HepG2 (cell line): Measurements from ENCODE around the gene MYO1B. TPM values are rescaled to one million over a fixed set of nuclear protein-coding genes. Genes with fewer than 3 reads are reported as not detected.

Experiments used
- ARNTL ChIP-seq: sonication (generic); formaldehyde crosslinking; IDR thresholded peaks from 2 replicates; pipeline ENCODE4 v1.4.0; 2020; ENCODE audit warnings: mild to moderate bottlenecking, missing genetic modification reagents
- HNRNPK ChIP-seq: fragments of 200-400 bp; formaldehyde crosslinking; IDR thresholded peaks from 2 replicates; pipeline ENCODE4 v1.6.1; 2018; ENCODE audit warnings: low read length, low read depth, moderate library complexity, mild to moderate bottlenecking; ENCODE audit not compliant: poor library complexity, severe bottlenecking
- NR2C2 ChIP-seq: sonication (generic); formaldehyde crosslinking; IDR thresholded peaks from 2 replicates; pipeline ENCODE4 v1.4.0; 2020; ENCODE audit warnings: missing genetic modification reagents, mild to moderate bottlenecking, moderate library complexity, borderline replicate concordance
- PRPF4 ChIP-seq: fragments of 200-400 bp; formaldehyde crosslinking; IDR thresholded peaks from 2 replicates; pipeline ENCODE4 v1.6.1; 2016; ENCODE audit warnings: low read length, low read depth; ENCODE audit not compliant: poor library complexity, severe bottlenecking
- SAP130 ChIP-seq: IDR thresholded peaks from 2 replicates; pipeline ENCODE4 v1.6.1; 2016; ENCODE audit warnings: low read depth
- SIX1 ChIP-seq: sonication (generic); formaldehyde crosslinking; IDR thresholded peaks from 2 replicates; pipeline ENCODE4 v1.4.0; 2020; ENCODE audit warnings: missing genetic modification reagents, borderline replicate concordance
- ZNF34 ChIP-seq: sonication (generic); formaldehyde crosslinking; IDR thresholded peaks from 2 replicates; pipeline ENCODE4 v1.4.0; 2020; ENCODE audit warnings: mild to moderate bottlenecking, missing genetic modification reagents, borderline replicate concordance
- polyA plus RNA-seq, 8 experiments: library from polyadenylated mRNA; depleted of rRNA in 3 of 8; stranded (reverse) in 7 of 8; unstranded in 1 of 8; fragments of >200 nt; fragmentation: Illumina TruSeq in 4 of 8; extraction: Trizol in 4 of 8; gene quantifications; 2 replicates each; pipeline versions ENCODE4 v1.2.1 to v1.2.3, GENCODE V29; 2011 to 2016; ENCODE audit warnings: low read depth in 4 of 8, missing spikeins in 1 of 8, mixed read lengths in 1 of 8; ENCODE audit not compliant: insufficient read depth in 1 of 8
- total RNA-seq, 5 experiments: library from RNA; depleted of rRNA; stranded (reverse); fragments of >200 nt; fragmentation: Illumina TruSeq; extraction: Trizol; gene quantifications; 2 replicates each; pipeline ENCODE4 v1.2.3, GENCODE V29; 2016; ENCODE audit warnings: low read depth in 1 of 5
- TF ChIP-seq, protein P1 (sequence below): sonication (generic); formaldehyde crosslinking; IDR thresholded peaks from 2 replicates; pipeline ENCODE4 v1.4.0; 2020; ENCODE audit warnings: mild to moderate bottlenecking, missing genetic modification reagents
- TF ChIP-seq, protein P2 (sequence below): sonication (generic); formaldehyde crosslinking; IDR thresholded peaks from 2 replicates; pipeline ENCODE4 v1.5.0; 2020; ENCODE audit warnings: mild to moderate bottlenecking, missing genetic modification reagents, moderate library complexity
- TF ChIP-seq, protein P3 (sequence below): IDR thresholded peaks from 2 replicates; pipeline ENCODE4 v1.6.1; 2016; ENCODE audit warnings: missing compliant biosample characterization, missing genetic modification reagents, borderline replicate concordance
- TF ChIP-seq, protein P4 (sequence below): sonication (generic); formaldehyde crosslinking; IDR thresholded peaks from 2 replicates; pipeline ENCODE4 v1.5.0; 2020; ENCODE audit warnings: mild to moderate bottlenecking, missing genetic modification reagents, borderline replicate concordance
- TF ChIP-seq, protein P5 (sequence below): sonication (generic); formaldehyde crosslinking; IDR thresholded peaks from 2 replicates; pipeline ENCODE4 v1.8.1; 2023; ENCODE audit warnings: mild to moderate bottlenecking, missing genetic modification reagents
- TF ChIP-seq, protein P6 (sequence below): fragments of 450-650 bp; IDR thresholded peaks from 2 replicates; pipeline ENCODE4 v1.6.1; 2016
- TF ChIP-seq, protein P7 (sequence below): sonication (generic); formaldehyde crosslinking; IDR thresholded peaks from 2 replicates; pipeline ENCODE4 v1.8.0; 2023; ENCODE audit warnings: mild to moderate bottlenecking, missing genetic modification reagents

Gene MYO1B
- total and polyA plus RNA-seq, 2 of the 13 experiments (the other 11 are each of a cell fraction or from before 2014, with no cell fraction given) = 36.9 to 89.8 TPM

DNA sequence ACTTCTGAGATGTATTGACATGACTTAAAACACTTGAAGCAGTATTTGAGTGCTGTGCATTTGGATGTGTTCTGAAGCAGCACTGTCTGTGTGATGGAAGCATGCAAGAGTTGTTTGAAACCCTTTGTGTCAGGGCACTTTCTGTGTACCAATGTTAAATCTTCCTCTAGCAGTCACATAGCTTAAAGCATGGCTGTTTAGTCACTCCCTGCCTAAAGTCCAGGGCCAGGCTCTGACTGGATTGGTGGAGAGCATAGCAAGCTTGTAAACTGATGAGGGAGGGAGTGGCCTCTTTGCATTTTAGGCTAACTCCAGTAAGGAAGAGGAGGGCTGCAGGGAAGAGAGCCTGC is 73.5 kb downstream of the MYO1B start (continued):
- TF ChIP-seq, protein P1, sequence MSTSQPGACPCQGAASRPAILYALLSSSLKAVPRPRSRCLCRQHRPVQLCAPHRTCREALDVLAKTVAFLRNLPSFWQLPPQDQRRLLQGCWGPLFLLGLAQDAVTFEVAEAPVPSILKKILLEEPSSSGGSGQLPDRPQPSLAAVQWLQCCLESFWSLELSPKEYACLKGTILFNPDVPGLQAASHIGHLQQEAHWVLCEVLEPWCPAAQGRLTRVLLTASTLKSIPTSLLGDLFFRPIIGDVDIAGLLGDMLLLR (CRISPR knock-in tag) = no peak
- TF ChIP-seq, protein P2, sequence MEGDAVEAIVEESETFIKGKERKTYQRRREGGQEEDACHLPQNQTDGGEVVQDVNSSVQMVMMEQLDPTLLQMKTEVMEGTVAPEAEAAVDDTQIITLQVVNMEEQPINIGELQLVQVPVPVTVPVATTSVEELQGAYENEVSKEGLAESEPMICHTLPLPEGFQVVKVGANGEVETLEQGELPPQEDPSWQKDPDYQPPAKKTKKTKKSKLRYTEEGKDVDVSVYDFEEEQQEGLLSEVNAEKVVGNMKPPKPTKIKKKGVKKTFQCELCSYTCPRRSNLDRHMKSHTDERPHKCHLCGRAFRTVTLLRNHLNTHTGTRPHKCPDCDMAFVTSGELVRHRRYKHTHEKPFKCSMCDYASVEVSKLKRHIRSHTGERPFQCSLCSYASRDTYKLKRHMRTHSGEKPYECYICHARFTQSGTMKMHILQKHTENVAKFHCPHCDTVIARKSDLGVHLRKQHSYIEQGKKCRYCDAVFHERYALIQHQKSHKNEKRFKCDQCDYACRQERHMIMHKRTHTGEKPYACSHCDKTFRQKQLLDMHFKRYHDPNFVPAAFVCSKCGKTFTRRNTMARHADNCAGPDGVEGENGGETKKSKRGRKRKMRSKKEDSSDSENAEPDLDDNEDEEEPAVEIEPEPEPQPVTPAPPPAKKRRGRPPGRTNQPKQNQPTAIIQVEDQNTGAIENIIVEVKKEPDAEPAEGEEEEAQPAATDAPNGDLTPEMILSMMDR = no peak
- TF ChIP-seq, protein P3, sequence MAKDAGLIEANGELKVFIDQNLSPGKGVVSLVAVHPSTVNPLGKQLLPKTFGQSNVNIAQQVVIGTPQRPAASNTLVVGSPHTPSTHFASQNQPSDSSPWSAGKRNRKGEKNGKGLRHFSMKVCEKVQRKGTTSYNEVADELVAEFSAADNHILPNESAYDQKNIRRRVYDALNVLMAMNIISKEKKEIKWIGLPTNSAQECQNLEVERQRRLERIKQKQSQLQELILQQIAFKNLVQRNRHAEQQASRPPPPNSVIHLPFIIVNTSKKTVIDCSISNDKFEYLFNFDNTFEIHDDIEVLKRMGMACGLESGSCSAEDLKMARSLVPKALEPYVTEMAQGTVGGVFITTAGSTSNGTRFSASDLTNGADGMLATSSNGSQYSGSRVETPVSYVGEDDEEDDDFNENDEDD (CRISPR knock-in tag) = no peak
- TF ChIP-seq ZNF34 (CRISPR knock-in tag) (no peak), NR2C2 (CRISPR knock-in tag) (no peak), PRPF4 (no peak), SIX1 (CRISPR knock-in tag) (no peak), HNRNPK (no peak), ARNTL (peak; percentile 57; the same call in 1 of the 2 replicates), SAP130 (CRISPR knock-in tag) (peak; percentile 87)
- TF ChIP-seq, protein P4, sequence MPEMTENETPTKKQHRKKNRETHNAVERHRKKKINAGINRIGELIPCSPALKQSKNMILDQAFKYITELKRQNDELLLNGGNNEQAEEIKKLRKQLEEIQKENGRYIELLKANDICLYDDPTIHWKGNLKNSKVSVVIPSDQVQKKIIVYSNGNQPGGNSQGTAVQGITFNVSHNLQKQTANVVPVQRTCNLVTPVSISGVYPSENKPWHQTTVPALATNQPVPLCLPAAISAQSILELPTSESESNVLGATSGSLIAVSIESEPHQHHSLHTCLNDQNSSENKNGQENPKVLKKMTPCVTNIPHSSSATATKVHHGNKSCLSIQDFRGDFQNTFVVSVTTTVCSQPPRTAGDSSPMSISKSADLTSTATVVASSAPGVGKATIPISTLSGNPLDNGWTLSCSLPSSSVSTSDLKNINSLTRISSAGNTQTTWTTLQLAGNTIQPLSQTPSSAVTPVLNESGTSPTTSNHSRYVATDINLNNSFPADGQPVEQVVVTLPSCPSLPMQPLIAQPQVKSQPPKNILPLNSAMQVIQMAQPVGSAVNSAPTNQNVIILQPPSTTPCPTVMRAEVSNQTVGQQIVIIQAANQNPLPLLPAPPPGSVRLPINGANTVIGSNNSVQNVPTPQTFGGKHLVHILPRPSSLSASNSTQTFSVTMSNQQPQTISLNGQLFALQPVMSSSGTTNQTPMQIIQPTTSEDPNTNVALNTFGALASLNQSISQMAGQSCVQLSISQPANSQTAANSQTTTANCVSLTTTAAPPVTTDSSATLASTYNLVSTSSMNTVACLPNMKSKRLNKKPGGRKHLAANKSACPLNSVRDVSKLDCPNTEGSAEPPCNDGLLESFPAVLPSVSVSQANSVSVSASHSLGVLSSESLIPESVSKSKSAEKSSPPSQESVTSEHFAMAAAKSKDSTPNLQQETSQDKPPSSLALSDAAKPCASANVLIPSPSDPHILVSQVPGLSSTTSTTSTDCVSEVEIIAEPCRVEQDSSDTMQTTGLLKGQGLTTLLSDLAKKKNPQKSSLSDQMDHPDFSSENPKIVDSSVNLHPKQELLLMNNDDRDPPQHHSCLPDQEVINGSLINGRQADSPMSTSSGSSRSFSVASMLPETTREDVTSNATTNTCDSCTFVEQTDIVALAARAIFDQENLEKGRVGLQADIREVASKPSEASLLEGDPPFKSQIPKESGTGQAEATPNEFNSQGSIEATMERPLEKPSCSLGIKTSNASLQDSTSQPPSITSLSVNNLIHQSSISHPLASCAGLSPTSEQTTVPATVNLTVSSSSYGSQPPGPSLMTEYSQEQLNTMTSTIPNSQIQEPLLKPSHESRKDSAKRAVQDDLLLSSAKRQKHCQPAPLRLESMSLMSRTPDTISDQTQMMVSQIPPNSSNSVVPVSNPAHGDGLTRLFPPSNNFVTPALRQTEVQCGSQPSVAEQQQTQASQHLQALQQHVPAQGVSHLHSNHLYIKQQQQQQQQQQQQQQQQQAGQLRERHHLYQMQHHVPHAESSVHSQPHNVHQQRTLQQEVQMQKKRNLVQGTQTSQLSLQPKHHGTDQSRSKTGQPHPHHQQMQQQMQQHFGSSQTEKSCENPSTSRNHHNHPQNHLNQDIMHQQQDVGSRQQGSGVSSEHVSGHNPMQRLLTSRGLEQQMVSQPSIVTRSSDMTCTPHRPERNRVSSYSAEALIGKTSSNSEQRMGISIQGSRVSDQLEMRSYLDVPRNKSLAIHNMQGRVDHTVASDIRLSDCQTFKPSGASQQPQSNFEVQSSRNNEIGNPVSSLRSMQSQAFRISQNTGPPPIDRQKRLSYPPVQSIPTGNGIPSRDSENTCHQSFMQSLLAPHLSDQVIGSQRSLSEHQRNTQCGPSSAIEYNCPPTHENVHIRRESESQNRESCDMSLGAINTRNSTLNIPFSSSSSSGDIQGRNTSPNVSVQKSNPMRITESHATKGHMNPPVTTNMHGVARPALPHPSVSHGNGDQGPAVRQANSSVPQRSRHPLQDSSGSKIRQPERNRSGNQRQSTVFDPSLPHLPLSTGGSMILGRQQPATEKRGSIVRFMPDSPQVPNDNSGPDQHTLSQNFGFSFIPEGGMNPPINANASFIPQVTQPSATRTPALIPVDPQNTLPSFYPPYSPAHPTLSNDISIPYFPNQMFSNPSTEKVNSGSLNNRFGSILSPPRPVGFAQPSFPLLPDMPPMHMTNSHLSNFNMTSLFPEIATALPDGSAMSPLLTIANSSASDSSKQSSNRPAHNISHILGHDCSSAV (CRISPR knock-in tag) = peak; percentile 84; the same call in 1 of the 2 replicates
- TF ChIP-seq, protein P5, sequence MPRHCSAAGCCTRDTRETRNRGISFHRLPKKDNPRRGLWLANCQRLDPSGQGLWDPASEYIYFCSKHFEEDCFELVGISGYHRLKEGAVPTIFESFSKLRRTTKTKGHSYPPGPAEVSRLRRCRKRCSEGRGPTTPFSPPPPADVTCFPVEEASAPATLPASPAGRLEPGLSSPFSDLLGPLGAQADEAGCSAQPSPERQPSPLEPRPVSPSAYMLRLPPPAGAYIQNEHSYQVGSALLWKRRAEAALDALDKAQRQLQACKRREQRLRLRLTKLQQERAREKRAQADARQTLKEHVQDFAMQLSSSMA (CRISPR knock-in tag) = no peak
- TF ChIP-seq, protein P6, sequence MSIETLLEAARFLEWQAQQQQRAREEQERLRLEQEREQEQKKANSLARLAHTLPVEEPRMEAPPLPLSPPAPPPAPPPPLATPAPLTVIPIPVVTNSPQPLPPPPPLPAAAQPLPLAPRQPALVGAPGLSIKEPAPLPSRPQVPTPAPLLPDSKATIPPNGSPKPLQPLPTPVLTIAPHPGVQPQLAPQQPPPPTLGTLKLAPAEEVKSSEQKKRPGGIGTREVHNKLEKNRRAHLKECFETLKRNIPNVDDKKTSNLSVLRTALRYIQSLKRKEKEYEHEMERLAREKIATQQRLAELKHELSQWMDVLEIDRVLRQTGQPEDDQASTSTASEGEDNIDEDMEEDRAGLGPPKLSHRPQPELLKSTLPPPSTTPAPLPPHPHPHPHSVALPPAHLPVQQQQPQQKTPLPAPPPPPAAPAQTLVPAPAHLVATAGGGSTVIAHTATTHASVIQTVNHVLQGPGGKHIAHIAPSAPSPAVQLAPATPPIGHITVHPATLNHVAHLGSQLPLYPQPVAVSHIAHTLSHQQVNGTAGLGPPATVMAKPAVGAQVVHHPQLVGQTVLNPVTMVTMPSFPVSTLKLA = peak; percentile 41; the same call in 1 of the 2 replicates
- TF ChIP-seq, protein P7, sequence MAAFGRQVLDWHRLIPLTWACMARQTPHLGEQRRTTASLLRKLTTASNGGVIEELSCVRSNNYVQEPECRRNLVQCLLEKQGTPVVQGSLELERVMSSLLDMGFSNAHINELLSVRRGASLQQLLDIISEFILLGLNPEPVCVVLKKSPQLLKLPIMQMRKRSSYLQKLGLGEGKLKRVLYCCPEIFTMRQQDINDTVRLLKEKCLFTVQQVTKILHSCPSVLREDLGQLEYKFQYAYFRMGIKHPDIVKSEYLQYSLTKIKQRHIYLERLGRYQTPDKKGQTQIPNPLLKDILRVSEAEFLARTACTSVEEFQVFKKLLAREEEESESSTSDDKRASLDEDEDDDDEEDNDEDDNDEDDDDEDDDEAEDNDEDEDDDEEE (CRISPR knock-in tag) = no peak
